ENCODE data around the gene CDCA4. TPM values are rescaled to one million over a fixed set of nuclear protein-coding genes. Genes with fewer than 3 reads are reported as not detected.
A peak's percentile ranks its signal among the peaks of the same experiment; 100 is the strongest.

The CDCA4 gene
- total RNA-seq, 1 experiment from 2014 or later: 32.4 TPM

DNA sequence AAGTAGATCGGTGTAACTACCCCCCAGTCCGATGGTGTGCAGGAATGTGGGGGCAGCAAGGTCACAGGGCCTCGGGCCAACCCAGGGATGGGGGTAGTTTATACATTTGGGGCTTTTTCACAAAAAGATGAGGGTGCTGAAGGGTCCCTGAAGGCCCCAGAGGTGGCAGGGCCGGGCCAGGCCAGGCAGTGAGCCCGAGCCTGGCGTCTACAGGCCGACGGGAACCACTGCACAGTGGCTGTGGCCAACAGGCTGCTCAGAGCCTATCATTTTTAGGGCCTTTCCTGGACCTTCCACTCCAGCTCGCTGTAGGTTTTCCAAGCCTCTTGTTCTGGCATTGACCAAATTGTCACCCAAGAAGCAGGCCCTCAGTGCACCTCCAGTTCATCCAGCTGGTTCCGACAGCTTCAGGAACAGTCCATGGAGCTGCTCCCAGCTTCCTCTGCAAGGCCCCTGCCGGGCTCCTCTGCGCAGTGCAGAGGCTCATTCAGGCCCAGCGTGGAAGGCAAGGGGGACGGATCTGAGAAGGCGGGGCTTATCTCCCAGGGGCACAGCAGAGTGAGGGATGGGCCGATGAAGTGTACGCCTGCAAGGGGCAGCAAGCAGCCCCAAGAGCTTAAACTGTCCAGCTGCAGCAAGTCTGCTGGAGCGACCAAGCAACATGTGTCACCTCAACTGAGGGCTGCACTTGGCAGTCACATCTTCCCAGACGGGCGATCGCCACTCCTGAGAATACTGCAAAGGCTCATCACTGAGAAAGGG is 13.9 kb downstream of the CDCA4 start:
- TF ChIP-seq, protein P1, sequence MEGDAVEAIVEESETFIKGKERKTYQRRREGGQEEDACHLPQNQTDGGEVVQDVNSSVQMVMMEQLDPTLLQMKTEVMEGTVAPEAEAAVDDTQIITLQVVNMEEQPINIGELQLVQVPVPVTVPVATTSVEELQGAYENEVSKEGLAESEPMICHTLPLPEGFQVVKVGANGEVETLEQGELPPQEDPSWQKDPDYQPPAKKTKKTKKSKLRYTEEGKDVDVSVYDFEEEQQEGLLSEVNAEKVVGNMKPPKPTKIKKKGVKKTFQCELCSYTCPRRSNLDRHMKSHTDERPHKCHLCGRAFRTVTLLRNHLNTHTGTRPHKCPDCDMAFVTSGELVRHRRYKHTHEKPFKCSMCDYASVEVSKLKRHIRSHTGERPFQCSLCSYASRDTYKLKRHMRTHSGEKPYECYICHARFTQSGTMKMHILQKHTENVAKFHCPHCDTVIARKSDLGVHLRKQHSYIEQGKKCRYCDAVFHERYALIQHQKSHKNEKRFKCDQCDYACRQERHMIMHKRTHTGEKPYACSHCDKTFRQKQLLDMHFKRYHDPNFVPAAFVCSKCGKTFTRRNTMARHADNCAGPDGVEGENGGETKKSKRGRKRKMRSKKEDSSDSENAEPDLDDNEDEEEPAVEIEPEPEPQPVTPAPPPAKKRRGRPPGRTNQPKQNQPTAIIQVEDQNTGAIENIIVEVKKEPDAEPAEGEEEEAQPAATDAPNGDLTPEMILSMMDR (IDR thresholded peaks at IDR 0.05; ENCODE audit: unreplicated experiment): no peak
- CTCF ChIA-PET: no interaction called here
- no peaks in the 10 kb centered on the region for H3K27me3 Mint-ChIP-seq (ENCODE audit: unreplicated experiment)
- intact Hi-C loops (cut with micrococcal nuclease; ENCODE audit: unreplicated experiment): no loop called here
- H3K4me1 Mint-ChIP-seq (ENCODE audit: low read depth, unreplicated experiment): no peaks in the 10 kb centered on the region
- no peaks in the 10 kb centered on the region for H3K9me3 Mint-ChIP-seq (ENCODE audit: low read depth, unreplicated experiment)
- peaks cover 33% of the 10 kb centered on the region for H3K36me3 Mint-ChIP-seq (ENCODE audit: insufficient read depth, unreplicated experiment)
- BruUV-seq (replicated peaks): no TSS peak
- no peak overlapping the region for H3K4me3 Mint-ChIP-seq (ENCODE audit: low read depth, unreplicated experiment)
- H3K27ac Mint-ChIP-seq (ENCODE audit: unreplicated experiment): peak overlapping the region; percentile 33
- no peak for DNase-seq

DNA sequence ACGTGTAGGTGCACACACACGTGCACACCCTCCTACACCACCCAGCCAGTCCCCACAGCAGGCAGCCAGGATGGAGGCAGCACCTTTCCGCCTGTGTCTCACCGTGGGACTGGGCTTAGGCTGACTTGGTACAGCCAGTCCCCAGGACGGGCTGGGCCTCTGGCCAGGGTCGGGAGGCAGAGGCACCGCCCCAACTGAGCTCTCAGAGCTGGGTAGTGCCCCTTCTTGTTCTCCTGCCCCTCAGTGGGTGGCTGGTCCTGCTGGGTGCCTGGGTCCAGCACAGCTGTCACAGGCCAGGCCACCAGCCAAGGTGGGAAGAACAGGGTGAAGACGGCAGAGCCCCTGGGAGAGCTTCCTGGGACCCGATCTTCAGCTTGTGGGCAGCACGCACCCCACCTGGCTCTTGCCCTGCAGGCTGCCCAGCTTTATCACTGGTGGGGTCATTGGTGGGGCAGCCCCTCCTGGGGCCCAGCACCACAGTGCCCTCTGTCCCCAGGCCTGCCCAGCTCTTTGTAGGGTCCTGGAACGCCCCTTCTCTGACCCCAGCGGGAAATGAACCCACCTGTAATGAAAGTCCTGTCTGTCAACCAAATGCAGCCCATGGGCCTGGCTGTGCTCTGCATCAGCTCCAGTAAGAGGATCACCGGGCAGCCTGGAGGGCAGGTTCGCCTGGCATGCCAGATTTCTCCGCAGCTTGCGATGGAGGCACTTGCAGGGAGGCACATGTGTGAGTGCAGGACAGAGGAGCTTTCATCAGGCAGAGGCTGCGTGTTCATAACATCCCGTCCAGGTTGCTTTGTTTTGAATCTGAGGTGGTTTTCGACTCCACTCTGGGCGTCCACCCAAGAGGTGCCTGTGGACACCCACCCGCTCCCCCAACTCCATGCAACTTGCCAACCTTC is 14.7 kb downstream of the CDCA4 start:
- BruUV-seq (replicated peaks): no TSS peak
- H3K27ac Mint-ChIP-seq (ENCODE audit: unreplicated experiment): peak overlapping the region; percentile 33
- no peaks in the 10 kb centered on the region for H3K27me3 Mint-ChIP-seq (ENCODE audit: unreplicated experiment)
- H3K36me3 Mint-ChIP-seq (ENCODE audit: insufficient read depth, unreplicated experiment): peaks cover 33% of the 10 kb centered on the region
- H3K9me3 Mint-ChIP-seq (ENCODE audit: low read depth, unreplicated experiment): no peaks in the 10 kb centered on the region
- TF ChIP-seq, protein P1 (IDR thresholded peaks at IDR 0.05; ENCODE audit: unreplicated experiment): no peak
- CTCF ChIA-PET: no interaction called here
- intact Hi-C loops (cut with micrococcal nuclease; ENCODE audit: unreplicated experiment): no loop called here
- H3K4me3 Mint-ChIP-seq (ENCODE audit: low read depth, unreplicated experiment): no peak overlapping the region
- DNase-seq: no peak
- H3K4me1 Mint-ChIP-seq (ENCODE audit: low read depth, unreplicated experiment): no peaks in the 10 kb centered on the region

DNA sequence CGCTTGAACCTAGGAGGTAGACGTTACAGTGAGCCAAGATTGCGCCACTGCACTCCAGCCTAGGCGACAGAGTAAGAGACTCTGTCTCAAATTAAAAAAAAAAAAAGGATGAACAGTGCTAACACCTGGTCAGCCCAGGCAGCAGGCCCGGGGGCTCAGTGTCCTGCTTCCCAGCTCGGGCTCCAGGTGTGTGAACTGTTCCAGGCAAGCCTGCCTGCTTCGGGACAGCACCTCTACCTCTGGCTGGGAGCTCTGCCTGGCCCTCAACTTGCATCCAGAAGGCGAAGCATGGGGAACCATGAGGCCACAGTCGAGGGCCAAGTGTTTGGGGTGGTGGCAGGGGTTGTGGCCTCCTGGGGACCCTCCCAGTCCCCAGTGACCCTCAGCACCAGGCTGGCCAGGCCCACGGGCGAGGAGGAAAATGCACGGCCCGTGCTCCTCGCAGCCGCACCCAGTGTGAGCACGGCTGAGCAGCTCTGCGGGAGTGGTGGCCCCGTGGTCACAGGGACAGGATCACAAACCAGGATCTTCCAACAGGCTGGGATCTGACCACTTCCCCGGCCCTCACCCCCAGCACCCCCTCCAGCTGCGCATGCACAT is 15.5 kb downstream of the CDCA4 start:
- Mint-ChIP-seq H3K27ac (ENCODE audit: unreplicated experiment) (no peak overlapping the region), H3K27me3 (ENCODE audit: unreplicated experiment) (no peaks in the 10 kb centered on the region), H3K36me3 (ENCODE audit: insufficient read depth, unreplicated experiment) (peaks cover 33% of the 10 kb centered on the region), H3K9me3 (ENCODE audit: low read depth, unreplicated experiment) (no peaks in the 10 kb centered on the region), H3K4me3 (ENCODE audit: low read depth, unreplicated experiment) (no peak overlapping the region), H3K4me1 (ENCODE audit: low read depth, unreplicated experiment) (no peaks in the 10 kb centered on the region)
- CTCF ChIA-PET: interaction anchor here (1.4 kb wide), 1 partner anchor 13 kb away, joined by 8 read pairs; no protein-coding TSS in a partner anchor
- TF ChIP-seq, protein P1 (IDR thresholded peaks at IDR 0.05; ENCODE audit: unreplicated experiment): no peak
- no TSS peak for BruUV-seq (replicated peaks)
- DNase-seq: no peak
- intact Hi-C loops (cut with micrococcal nuclease; ENCODE audit: unreplicated experiment): no loop called here

DNA sequence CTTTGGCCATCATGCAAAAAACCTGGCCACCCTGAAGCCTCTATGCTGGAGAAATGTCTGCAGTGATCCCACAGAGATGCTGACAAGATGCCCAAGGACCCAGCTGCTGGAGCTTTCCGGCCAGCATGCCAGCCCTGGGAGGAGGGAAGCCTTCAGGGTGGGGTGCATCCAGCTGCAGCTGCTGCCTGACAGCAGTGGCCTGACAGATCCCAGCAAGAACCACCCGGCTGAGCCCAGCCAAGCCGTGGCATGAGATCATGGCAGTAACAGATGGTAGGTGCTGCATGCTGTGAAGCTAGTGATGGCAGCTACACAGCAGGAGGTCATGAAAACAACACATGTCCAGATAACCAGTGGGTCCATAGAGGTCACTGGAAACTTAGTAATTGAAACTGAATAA is 21.5 kb downstream of the CDCA4 start:
- CTCF ChIA-PET: interaction anchor here (0.6 kb wide), 1 partner anchor 27 kb away, joined by 3 read pairs; no protein-coding TSS in a partner anchor
- BruUV-seq (replicated peaks): no TSS peak

More for the DNA sequence above, 21.5 kb downstream of the CDCA4 start:
- no peaks in the 10 kb centered on the region for H3K4me1 Mint-ChIP-seq (ENCODE audit: low read depth, unreplicated experiment)
- no peaks in the 10 kb centered on the region for H3K9me3 Mint-ChIP-seq (ENCODE audit: low read depth, unreplicated experiment)
- no peak overlapping the region for H3K4me3 Mint-ChIP-seq (ENCODE audit: low read depth, unreplicated experiment)
- peaks cover 34% of the 10 kb centered on the region for H3K36me3 Mint-ChIP-seq (ENCODE audit: insufficient read depth, unreplicated experiment)
- H3K27me3 Mint-ChIP-seq (ENCODE audit: unreplicated experiment): no peaks in the 10 kb centered on the region
- H3K27ac Mint-ChIP-seq (ENCODE audit: unreplicated experiment): no peak overlapping the region
- intact Hi-C loops (cut with micrococcal nuclease; ENCODE audit: unreplicated experiment): no loop called here
- TF ChIP-seq, protein P1 (IDR thresholded peaks at IDR 0.05; ENCODE audit: unreplicated experiment): no peak
- DNase-seq: no peak
